ENCODE results near the gene LHX5.
"Not testable (repeated sequence)": the region's sequence is repeated elsewhere in the genome, so short reads cannot be mapped to it uniquely, and the experiment has no call there.

Gene LHX5

DNA sequence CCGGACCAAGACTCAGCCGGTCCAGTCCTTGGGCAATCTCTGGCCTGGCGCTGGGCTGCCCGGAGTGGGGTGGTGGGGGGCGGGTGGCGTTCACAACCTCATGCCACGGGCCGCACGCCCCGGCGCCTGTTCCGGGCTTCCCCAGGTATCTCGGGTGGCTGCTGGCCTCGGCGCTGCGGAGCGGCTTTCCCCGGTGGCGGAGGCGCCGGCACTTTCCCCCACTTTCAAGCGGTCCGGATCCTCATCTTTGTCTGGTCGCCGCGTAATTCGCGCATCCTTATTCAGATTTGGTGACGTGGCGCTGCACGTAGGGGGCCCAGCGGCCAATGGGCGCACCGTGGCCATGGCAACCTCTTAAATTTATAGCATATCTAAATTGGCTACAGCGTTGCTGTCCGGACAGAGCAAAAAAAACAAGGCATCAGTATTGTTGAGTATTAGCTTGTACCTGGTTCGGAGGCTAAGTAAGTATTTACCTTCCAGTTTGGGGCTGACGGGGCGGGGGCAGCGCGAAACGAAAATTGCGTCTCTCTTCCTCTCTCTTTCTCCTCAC lies at the start of gene LHX5:
TSS of gene LHX5 (minus strand) at position 253 of the 553 bp plus-strand sequence. CDS start 373 bp downstream, outside the sequence.
- no peak for DNase-seq

DNA sequence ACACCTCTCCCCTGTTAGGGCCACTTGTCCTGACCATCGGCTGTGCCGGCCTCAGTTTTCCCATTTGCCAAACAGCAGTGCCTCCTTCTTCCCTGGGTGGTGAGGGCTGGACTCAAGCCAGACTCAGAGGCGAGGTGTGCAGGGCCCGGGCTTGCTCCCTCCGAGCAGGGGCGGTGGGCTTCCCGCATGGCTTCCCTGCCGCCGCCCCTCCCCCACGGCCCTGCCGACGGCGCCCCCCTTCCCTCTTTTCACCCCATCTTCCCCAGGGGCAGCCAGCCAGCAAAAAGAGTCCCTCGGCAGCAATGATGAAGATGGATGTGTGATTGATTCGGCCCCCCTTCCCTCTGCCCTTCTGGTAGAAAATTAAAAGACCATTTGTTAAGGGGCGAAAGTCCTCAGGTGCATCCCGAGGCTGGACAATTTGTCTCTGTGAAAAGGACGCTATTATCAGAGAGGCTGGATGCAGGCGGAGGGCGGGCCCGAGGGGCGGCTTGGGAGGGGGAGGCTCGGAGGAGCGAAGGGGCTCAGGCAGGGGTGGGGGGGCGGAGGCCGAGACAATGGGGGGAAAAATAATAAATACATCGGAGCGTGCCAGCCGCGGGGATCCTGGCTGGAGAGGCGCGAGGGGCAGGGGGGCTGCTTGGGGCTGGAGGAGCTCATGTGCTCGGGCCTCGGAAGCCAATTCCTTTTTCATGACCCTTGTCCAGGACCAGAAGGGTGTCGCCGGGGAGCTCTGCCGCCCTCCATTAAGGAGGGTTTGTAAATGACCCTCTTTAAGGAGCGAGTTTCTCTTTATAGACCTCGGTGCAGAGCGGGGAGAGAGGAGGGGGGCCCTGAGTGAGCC lies 48.0 kb upstream of the LHX5 start:
- no peak for DNase-seq

DNA sequence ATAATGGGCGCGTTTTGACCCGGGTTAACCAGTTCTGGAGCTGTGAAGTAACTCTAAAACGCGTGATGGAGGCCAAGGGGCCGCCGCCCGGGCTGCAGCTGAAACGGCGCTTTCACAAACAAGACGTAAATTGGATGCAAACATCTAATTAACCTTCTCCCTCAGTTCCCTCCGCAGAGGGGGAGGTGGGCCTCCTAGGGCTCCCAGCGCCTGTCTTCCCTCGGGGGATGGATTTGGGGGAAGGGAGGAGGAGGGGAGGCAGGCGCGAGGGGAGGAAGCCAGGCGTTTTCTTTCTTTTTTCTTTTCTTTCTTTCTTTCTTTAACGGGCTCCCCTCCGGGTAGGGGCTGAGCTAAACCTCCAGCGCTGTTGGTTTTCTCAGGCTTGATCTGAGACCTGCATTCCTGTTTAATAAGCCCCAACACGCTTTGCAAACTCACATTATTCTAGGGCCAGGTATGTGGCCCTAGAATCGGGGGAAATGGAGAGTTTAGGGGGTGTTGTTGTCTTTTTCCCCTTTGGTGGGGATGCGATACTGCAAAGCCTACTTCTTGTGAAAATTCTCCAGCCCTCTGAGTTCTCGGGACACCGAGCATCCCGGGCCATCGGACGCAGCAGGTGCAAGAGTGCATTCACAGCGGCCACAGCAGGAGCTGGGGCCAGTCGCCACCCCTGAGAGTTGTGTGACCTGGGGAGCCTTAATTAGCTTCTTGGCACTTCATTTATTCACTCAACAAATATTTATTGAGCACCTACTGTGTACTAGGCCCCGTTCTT lies 43.6 kb upstream of the LHX5 start:
- no peak for DNase-seq

DNA sequence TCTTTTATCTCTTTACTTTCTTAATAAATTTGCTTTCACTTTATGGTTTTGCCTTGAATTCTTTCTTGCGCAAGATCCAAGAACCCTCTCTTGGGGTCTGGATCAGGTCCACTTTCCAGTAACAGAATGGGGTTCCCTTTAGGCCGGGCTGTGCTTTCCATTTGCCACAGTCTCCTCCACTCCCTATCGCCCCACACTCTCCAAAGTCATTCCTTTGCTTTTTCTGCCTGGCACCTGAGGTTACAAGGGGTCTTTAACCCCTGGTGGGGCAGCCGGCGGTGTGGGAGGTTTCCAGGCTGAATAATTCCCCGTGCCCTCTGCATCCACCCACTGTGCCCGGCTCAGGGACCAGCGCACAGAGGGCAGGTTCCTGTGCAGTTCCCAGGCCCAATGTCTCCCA lies 42.9 kb upstream of the LHX5 start:
- DNase-seq: no peak

DNA sequence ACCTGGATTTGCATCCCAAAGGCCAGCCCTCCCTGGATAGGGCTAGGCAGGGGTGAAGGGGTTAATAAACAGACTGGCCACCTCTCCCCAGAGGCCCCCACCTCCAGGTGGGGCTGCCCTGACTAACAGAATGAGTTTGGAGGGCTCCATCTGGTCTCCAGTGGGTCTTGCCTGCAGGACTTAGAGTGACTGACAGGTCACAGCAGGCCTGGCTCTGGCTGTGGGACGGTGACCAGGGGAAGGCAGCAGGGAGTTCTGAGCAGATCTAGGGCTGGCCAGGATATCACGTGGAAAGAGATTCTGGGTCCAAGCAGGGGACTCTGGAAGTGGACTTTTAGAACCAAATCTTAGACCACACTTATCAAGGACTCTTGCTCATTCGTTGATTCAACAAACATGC lies 40.9 kb upstream of the LHX5 start:
- DNase-seq: no peak

DNA sequence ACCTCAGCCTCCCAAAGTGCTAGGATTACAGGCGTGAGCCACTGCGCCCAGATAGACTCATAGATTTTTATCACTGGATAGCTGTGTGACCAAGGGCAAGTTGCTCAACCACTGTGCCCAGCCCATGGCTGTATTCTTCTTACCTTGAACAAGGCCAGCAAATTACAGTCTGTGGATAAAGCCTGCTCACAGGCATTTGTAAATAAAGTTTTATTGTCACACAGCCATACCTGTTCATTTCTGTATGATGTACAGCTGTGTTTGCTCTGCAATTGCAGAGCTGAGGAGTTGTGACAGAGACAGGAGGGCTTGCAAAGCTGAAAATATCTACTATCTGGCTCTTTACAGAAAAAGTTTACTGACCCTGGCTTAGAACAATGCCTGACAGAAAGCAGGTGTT lies 35.2 kb upstream of the LHX5 start:
- no peak for DNase-seq

DNA sequence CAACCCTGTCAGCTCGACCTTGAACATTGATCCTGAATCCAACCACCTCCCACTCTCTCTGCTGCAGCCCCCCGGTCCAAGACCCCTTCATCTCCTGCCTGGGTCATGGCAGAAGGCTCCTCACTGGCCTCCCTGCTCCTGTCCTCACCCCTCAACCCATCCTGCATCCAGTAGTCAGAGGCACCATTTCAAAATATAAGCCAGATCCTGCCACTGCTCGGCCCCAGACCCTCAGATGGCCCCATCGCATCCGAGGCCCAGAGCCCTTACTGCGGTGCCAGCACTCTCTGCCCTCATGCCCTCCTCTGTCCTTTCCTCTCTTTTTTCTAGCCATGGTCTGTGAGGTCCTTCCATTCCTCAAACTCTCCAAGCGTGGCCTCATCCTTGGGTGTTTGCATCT lies 34.3 kb upstream of the LHX5 start:
- DNase-seq: no peak

DNA sequence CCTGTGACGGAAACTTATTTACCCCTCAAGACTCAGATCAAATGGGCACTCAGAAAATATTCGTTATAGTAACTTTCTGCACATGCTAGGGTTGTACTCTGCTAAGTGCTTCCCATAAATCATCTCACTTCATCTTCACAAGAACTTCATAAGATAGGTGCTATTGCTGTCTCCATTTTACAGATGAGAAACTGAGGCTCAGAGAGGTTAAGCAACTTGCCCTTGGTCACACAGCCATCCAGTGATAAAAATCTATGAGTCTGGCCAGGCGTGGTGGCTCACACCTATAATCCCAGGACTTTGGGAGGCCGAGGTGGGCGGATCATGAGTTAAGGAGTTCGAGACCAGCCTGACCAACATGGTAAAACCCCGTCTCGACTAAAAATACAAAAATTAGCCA lies 33.2 kb upstream of the LHX5 start:
- DNase-seq: no peak

DNA sequence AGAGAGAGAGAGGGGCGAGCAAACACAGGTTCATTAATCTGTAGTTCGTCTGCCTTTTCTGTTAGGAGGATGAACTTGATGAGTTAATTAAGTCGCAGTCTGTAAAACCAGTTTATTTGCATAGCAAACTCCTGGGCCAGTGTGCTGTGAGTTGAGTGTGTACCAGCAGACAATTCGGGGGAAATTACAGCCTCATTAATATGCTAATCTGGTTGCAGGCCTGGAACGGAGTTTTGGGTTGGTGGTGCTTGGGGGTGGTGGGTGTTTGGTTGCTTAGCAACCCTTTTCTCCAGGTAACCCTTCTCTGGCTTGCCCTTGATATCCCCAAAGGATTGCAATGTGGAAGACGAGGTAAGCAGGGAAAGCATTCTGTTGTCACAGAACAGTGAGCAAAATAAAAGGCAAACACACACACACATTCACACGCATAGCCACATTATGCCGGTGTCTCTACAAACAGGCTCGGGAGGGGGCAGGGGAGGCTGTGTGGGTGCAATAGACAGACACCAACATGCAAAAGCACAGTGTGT lies 29.2 kb upstream of the LHX5 start:
- DNase-seq: no peak

DNA sequence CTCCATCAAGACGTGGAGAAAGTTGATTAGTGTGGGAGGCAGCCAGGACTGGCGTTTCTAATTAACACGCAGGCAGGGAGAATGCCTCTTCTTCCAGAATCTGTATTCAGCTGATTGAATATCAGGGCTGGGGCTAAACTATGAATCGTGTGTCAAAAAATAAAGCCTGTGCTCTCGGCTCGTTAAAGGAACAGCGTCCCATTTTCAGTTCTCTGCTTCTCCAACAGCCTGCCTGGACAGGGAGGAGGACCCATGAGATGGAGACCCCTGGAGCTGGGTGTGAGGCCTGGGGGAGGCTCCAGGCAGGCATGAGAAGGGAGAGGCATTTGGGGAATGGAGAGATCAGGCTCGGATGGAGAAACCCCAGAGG lies 28.6 kb upstream of the LHX5 start:
- no peak for DNase-seq

DNA sequence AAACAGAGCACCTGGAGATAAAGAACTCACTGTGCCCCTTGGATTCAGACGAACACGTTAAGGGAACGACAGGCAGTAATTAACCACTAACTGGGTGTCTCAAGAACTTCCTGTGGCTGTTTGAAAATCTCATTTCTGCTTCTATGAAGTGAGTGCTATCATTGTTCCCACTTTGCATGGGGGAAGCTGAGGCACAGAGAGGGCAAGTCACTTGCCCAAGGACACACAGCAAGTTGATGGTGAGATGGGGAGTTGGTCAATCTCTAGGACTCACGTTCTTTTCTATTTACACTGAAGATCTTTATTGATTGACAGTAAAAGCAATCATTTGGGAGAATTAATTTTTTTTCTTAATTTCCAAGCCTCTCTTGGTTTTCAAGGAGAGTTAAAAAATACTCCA lies 26.8 kb upstream of the LHX5 start:
- no peak for DNase-seq

DNA sequence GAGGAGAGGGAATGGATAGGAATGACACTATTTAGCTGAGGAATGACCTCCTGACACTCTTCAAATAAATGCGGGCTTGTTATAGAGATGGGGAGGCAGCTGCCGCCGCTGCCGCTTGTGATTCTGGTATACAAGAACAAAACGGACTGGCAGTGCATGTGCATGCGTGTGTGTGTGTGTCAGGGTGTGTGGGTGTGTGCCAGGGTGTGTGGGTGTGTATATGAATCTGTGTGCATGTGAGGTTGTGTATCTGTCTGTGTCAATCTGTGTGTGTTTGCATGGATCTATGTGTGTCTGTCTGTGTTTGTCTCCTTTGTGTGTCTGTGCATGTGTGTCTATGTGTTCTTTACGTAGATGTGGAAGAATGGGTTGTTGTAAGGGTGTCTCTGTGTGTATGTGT lies 26.0 kb upstream of the LHX5 start:
- no peak for DNase-seq

DNA sequence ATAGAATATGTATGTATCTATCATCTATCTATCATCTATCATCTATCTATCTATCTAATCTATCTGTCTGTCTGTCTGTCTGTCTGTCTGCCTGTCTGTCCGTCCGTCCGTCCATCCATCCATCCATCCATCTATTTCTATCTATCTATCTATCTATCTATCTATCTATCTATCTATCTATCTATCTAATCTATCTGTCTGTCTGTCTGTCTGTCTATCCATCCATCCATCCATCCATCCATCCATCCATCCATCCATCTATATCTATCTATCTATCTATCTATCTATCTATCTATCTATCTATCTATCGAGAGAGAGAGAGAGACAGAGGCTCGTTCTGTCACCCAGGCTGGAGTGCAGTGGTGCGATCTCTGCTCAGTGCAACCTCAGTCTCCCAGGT lies 24.3 kb upstream of the LHX5 start:
- not testable (repeated sequence) for DNase-seq

DNA sequence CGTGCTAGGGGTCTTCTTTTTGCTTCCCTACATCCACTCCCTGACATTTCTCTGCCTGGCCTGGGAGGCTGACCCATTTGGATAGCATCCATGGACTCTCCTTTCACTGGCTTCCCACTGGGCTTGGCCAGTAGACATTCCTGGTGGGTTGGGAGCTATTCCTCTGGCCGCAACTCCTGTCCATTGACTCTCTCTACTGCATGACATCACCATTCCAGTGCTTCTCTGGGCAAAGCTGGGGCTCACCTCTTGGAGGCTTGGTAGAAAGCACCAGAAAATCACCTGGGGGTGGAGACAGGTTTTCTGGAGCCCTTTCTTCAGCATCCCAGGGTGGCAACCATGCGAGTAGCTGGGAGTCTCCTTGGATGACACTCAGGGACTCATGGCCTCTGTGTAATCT lies 16.7 kb upstream of the LHX5 start:
- DNase-seq: no peak

DNA sequence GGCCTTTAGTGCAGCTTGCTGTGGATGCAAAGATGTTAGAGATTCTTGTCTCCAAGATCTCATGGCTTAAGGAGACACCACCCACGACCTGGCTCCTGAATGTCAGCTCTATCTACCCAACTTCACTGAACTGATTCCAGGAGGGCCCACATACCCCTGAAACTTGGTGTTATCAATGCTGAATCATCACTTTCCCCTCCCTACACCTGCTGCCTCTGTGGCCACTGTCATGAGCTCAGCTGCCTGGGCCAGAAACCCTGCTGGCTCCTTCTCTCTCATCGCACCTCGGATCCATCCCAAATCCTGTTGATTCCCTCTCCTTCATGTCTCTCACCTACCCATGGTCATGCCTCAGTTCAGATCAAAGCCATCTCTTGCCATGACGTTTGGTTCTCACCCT lies 15.1 kb upstream of the LHX5 start:
- DNase-seq: no peak

DNA sequence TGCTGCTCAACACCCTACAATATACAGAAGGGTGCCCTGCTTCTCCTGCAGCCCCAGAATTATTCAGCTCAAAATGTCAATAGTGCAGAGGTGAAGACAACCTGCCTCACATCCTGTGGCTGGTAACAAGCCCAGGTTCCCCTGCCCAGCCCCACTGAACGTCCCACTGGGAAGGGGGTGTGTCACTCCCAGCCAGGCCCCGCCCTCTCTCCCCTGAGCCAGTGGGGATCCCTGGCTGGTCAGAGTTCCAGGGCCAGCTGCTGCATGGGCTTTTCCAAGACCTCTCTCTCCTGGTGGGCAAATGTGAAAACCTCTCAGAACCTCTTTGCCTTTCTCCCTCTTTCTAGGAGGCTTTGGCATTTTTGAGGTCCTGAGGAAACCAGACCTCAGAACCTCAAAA lies 13.7 kb upstream of the LHX5 start:
- DNase-seq: no peak

DNA sequence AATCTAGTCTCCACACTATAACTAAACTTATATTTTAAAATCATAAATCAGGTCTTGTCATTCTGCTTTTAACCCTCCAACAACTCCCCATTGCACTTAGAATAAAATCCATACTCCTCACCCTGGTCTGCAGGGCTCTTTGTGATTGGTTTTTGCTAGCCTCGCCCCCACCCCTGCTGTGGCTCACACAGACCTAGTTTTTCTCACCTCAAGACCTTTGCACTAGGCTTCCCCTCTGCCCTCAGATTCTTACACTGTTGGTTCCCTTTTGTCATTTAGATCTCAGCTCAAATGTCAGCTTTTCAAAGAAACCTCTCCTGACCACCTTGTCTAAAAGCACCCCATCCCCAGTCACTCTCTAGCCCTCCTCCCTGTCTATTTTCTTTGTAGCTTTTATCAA lies 10.7 kb upstream of the LHX5 start:
- DNase-seq: no peak

DNA sequence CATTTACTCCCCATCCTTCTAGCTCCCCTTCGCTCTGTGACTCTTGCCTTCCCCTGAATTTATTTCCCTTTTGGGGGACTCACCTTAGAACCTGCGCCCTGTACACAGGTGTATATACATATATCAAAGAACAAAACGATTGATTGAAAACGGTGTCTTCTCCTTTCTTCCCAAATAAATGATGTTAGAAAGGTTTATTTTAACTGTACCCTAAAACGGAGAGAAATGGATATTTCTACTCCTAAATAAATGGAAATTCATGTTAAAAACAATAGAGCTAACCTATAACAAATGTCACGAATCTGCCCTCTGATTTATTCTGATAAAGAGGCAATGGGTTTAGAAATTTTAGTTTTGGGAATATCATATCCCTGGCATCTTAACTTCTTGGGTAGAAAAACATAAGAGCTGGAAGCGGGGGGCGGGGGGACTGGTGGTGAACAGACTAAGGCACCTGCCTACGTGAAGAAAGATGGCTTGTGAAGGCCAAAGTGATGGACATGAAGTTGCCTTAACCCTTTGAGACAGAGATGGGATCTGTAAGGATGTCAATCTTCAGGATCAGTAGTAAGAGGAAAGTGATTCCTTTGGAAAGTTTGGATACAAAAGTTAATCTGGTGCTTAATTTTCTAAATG lies 8.8 kb upstream of the LHX5 start:
- DNase-seq: no peak

DNA sequence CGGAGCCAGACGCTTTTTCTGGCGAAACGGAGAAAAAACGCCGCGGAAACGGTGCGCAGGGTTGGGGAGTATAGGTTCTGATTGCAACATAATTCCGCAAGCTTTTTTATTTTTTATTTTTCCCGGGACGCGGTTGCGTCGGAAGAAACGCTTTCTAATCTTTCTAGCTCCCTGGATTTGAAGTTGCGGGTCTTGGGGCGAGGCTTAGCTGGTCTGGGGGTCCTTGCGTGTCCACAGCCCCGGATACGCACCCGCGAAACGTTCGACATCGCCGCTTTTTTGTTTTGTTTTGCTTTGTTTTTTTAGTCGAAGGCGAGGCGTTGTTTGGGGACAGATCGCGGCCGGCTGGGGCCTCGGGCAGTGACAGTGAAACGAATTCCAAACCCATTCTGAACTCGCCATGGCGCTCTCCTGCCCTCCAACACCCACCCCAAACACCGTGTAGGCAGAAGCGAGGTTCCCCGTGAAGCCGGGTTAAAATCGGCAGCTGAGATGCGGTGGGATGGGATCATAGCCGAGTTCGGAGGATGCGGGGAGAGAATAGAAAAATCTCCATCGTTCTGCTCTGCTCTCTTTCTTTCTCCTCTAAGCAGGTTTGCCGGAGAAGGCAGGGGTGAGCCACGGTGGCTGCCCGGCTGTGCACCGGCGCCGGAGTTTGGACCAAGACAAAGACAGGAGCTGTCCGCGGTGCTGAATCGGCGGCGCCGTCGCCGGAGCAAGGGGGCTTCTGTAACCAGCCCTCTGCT lies 8.1 kb upstream of the LHX5 start:
- DNase-seq: peak; percentile 49

DNA sequence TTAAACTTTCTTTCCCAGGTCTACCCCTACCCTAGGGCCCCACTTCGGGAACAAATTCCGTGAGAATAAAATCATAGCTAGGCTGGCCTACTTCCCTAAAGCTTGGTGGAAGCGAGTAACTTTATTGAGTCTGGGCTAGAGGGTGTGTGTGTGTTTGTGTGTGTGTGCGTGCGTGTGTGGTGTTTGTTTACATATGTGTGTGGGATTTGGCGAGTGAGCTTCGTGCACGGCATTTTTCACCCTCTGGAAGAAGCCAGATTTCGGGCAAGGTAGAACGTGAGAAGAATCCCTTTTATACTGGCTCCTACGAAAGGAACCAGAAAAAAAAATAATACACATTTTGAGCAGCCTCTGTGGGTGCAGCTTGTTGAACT lies 7.5 kb upstream of the LHX5 start:
- DNase-seq: no peak

DNA sequence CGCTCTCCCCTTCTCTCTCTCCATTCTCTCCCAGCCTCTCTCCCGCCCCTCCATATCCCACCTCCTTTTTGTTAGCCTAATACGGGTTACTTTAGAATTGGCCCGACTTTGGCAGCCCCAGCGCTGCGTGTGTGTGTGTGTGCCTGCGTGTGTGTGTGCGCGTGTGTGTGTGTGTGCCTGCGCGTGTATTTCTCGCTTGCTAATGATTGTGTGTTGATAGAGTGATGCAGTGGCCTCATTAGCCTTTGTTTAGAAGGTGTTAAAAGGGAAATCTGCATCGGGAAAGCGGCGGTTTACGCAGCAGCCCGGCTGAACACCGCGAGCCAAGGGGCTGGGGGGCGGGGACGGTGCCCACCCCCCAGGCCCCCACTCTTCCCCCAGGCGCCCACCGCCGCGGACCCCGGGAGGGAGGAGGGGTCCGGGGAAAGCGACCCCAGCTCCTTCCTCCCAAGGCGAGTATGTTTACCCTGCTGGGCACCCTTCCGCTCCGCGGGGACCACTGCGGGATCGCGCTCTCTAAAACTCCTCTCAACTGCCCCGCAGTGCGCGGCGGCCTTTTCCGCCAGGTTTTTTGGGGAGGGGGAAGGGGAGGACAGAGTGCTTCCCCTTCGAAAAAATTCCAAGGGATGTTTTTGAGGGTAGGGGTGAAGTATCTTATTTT lies 6.8 kb upstream of the LHX5 start:
- no peak for DNase-seq

DNA sequence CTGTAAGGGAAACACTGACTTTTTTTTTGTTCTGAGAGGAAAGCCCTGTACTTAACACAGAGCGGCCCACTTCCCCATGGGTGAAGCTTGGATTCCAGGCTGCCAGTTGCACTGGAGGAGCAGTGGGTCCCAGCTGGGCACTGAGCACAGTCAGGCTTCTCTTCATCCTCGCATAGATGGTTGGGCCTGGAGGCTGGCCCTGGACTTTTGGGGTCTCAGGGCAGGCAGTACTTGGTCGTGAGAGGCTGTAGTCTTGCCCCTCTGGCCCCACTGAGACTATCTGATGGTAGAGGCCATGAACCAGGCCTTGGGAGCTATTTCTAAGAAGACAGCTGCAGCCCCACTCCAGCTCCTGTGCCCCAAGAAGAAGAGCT lies 6.2 kb upstream of the LHX5 start:
- no peak for DNase-seq

Data from RPMI8226 (cell line).